ENCODE results near the gene NELL1.

The NELL1 gene

DNA sequence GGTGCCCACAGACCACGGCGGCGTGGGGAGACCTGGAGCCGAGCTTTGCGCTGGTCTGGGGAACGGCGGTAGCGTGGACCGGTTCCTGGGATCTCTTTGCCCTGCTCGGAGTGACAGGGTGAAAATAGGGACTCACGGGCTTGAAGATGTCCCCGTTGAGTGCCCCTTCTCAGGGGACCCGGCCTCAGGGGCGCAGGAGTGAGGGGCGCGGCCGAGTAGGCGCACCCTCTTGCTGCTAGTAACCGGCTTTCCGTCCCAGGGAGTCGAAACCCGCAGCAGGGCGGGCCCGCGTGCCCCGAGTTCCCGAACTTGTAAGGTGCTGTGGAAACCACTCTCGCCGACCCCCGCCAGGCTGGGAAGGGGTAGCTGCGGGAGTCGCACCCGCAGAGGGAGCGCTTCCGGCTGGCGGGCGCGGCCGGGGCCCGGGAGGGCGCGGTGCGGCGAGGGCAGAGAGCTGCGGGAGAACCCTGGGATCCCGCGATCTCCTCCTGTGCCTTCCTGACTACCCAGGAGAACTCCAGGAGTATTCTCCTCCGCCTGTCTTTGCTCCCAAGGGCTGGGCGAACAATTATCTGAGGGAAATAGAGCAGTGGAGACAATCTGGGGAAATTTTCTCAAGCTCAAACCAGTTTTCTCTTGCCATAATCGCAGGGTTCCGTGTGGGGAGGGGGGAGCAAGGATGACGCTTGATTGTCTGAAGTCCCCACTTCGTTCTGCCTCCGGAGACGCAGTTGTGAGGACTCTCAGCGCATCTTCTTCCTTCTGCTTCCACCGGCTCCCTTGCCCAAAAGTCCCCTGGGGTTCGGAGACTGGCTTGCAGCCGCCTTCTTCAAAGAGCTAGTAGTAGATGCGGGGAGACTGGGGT, 666 bp downstream of the NELL1 start:
- DNase-seq: peak; percentile 30
- peak overlapping the region; percentile 44 for H3K4me3 ChIP-seq (ENCODE audit: low read length)

DNA sequence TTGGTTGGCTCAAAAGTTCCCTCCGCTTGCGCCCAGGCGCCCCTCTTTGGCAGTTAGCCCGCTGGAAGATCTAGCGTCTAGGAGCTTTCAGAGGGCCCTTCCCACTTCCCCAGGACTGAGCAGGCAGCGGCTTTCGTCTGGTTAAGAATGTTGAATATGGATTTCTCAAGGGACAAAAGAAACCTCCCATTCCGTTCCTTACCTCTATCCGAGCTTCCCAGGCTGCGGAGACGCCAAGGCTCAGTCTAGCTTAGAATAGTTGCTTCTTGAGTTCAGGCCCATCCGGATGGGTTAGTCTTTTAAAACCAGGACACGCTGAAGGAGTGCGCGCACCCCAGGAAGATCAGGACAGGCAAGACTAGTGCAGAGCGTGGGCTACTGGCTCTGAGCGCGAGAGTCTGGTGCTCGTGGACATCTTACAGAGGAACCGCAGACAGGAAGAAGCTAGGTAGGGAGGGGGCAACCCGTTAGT, 1.6 kb downstream of the NELL1 start:
- H3K4me2 ChIP-seq (ENCODE audit: low read length): peak overlapping the region; percentile 99
- no peak overlapping the region for H3K4ac ChIP-seq (ENCODE audit: low read depth, low read length)
- H2BK5ac ChIP-seq (ENCODE audit: low read length): no peak overlapping the region
- no peaks in the 10 kb centered on the region for H3K36me3 ChIP-seq (ENCODE audit: control insufficient read depth, insufficient read depth, low read length)
- no peak overlapping the region for H3K23ac ChIP-seq (ENCODE audit: low read length)
- H3K4me1 ChIP-seq (ENCODE audit: control insufficient read depth, low read depth, low read length): peaks cover 3% of the 10 kb centered on the region
- no peak overlapping the region for H4K5ac ChIP-seq (ENCODE audit: low read length)
- H3K27ac ChIP-seq (ENCODE audit: low read depth, low read length): no peak overlapping the region
- H3K4me3 ChIP-seq (ENCODE audit: low read length): no peak overlapping the region
- no peaks in the 10 kb centered on the region for H3K79me1 ChIP-seq (ENCODE audit: low read length)
- H4K8ac ChIP-seq (ENCODE audit: low read depth, low read length): no peak overlapping the region
- H3K79me2 ChIP-seq (ENCODE audit: control insufficient read depth, insufficient read depth, low read length): no peaks in the 10 kb centered on the region
- peak; percentile 30 for DNase-seq
- no peak overlapping the region for H3K18ac ChIP-seq (ENCODE audit: low read length)
- no peak overlapping the region for H2BK15ac ChIP-seq (replicated peaks; ENCODE audit: low read depth)
- H3K9ac ChIP-seq (ENCODE audit: low read length): no peak overlapping the region
- H3K27me3 ChIP-seq (ENCODE audit: insufficient read depth, low read length, poor library complexity): peaks cover 38% of the 10 kb centered on the region
- no peak overlapping the region for H2AK5ac ChIP-seq (ENCODE audit: low read length)
- no peak overlapping the region for H3K56ac ChIP-seq (ENCODE audit: low read length)
- WGBS (ENCODE audit: extremely low coverage, insufficient coverage, low lambda C conversion rate): no CpG with 5 or more reads among the region's 21 CpGs
- H2BK120ac ChIP-seq (ENCODE audit: low read depth, low read length): no peak overlapping the region

More for the DNA sequence above, 666 bp downstream of the NELL1 start:
- no peak overlapping the region for H3K4ac ChIP-seq (ENCODE audit: low read depth, low read length)
- peaks cover 38% of the 10 kb centered on the region for H3K27me3 ChIP-seq (ENCODE audit: insufficient read depth, low read length, poor library complexity)
- H3K56ac ChIP-seq (ENCODE audit: low read length): peak overlapping the region; percentile 49
- no peak overlapping the region for H3K18ac ChIP-seq (ENCODE audit: low read length)
- no peak overlapping the region for H3K27ac ChIP-seq (ENCODE audit: low read depth, low read length)
- peak overlapping the region; percentile 51 for H3K9ac ChIP-seq (ENCODE audit: low read length)
- no peak overlapping the region for H2BK120ac ChIP-seq (ENCODE audit: low read depth, low read length)
- peak overlapping the region; percentile 99 for H3K4me2 ChIP-seq (ENCODE audit: low read length)
- H3K4me1 ChIP-seq (ENCODE audit: control insufficient read depth, low read depth, low read length): peaks cover 3% of the 10 kb centered on the region
- H4K8ac ChIP-seq (ENCODE audit: low read depth, low read length): no peak overlapping the region
- H2BK15ac ChIP-seq (replicated peaks; ENCODE audit: low read depth): no peak overlapping the region
- H3K79me1 ChIP-seq (ENCODE audit: low read length): no peaks in the 10 kb centered on the region
- no peak overlapping the region for H2AK5ac ChIP-seq (ENCODE audit: low read length)
- H3K23ac ChIP-seq (ENCODE audit: low read length): no peak overlapping the region
- no CpG with 5 or more reads among the region's 60 CpGs for whole genome bisulfite sequencing (ENCODE audit: extremely low coverage, insufficient coverage, low lambda C conversion rate)
- H2BK5ac ChIP-seq (ENCODE audit: low read length): no peak overlapping the region
- no peaks in the 10 kb centered on the region for H3K36me3 ChIP-seq (ENCODE audit: control insufficient read depth, insufficient read depth, low read length)
- H3K79me2 ChIP-seq (ENCODE audit: control insufficient read depth, insufficient read depth, low read length): no peaks in the 10 kb centered on the region
- no peak overlapping the region for H4K5ac ChIP-seq (ENCODE audit: low read length)

DNA sequence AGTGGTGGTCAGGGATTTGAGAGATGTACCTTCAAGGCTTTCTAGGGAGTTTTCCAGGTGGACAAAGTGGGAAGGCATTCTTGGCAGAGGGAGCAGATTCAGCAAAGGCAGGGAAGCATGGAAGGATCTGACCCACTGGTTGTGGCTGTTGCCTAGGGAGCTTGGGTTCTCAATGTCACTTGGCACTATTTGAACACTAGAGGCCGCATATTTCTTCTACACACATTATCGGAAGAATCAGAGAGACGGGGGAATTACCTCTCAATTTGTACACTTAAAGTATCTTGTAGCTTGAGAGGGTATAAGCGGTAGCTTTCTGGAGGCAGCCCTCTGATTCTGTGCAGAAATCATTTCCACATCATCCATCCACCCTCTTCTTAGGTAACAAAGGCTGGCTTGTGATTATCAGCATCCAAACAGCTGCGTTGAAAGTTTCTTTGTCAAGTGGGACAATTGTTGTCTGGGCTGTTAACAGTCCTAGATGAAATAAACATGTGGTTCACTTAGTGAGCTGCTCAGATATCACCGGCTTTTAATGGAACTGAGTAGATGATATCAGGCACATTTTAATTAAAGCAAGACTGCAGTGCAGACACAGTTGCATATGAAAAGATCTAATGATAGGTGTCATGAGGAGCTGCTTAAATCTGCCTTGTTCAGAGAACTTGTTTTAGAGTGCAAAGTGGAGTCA, 2.6 kb downstream of the NELL1 start:
- Histone ChIP-seq H3K79me1 (ENCODE audit: low read length) (no peaks in the 10 kb centered on the region), H2BK15ac (replicated peaks; ENCODE audit: low read depth) (no peak overlapping the region), H2AK5ac (ENCODE audit: low read length) (no peak overlapping the region), H3K79me2 (ENCODE audit: control insufficient read depth, insufficient read depth, low read length) (no peaks in the 10 kb centered on the region), H3K23ac (ENCODE audit: low read length) (no peak overlapping the region), H3K9ac (ENCODE audit: low read length) (no peak overlapping the region), H3K4me2 (ENCODE audit: low read length) (no peak overlapping the region), H4K8ac (ENCODE audit: low read depth, low read length) (no peak overlapping the region), H3K27ac (ENCODE audit: low read depth, low read length) (no peak overlapping the region), H3K4ac (ENCODE audit: low read depth, low read length) (no peak overlapping the region), H3K56ac (ENCODE audit: low read length) (no peak overlapping the region), H2BK5ac (ENCODE audit: low read length) (no peak overlapping the region), H3K27me3 (ENCODE audit: insufficient read depth, low read length, poor library complexity) (peaks cover 38% of the 10 kb centered on the region), H3K4me3 (ENCODE audit: low read length) (no peak overlapping the region), H4K5ac (ENCODE audit: low read length) (no peak overlapping the region), H2BK120ac (ENCODE audit: low read depth, low read length) (no peak overlapping the region), H3K36me3 (ENCODE audit: control insufficient read depth, insufficient read depth, low read length) (no peaks in the 10 kb centered on the region), H3K4me1 (ENCODE audit: control insufficient read depth, low read depth, low read length) (peaks cover 3% of the 10 kb centered on the region), H3K18ac (ENCODE audit: low read length) (no peak overlapping the region)
- DNase-seq: peak; percentile 42
- no CpG with 5 or more reads among the region's 6 CpGs for WGBS (ENCODE audit: extremely low coverage, insufficient coverage, low lambda C conversion rate)

- H3K4me3 ChIP-seq (ENCODE audit: low read length): no peak overlapping the region
- H3K4ac ChIP-seq (ENCODE audit: low read depth, low read length): no peak overlapping the region
- H3K27ac ChIP-seq (ENCODE audit: low read depth, low read length): no peak overlapping the region
- H3K9ac ChIP-seq (ENCODE audit: low read length): no peak overlapping the region
- no peak overlapping the region for H4K8ac ChIP-seq (ENCODE audit: low read depth, low read length)
- H3K79me1 ChIP-seq (ENCODE audit: low read length): no peaks in the 10 kb centered on the region
- no peak overlapping the region for H2BK5ac ChIP-seq (ENCODE audit: low read length)
- H3K18ac ChIP-seq (ENCODE audit: low read length): no peak overlapping the region
- no CpG with 5 or more reads among the region's 2 CpGs for WGBS (ENCODE audit: extremely low coverage, insufficient coverage, low lambda C conversion rate)
- H3K27me3 ChIP-seq (ENCODE audit: insufficient read depth, low read length, poor library complexity): peaks cover 35% of the 10 kb centered on the region
- no peak overlapping the region for H3K4me2 ChIP-seq (ENCODE audit: low read length)
- no peak overlapping the region for H3K23ac ChIP-seq (ENCODE audit: low read length)
- H2AK5ac ChIP-seq (ENCODE audit: low read length): no peak overlapping the region
- H2BK15ac ChIP-seq (replicated peaks; ENCODE audit: low read depth): no peak overlapping the region
- H3K56ac ChIP-seq (ENCODE audit: low read length): no peak overlapping the region
- H3K36me3 ChIP-seq (ENCODE audit: control insufficient read depth, insufficient read depth, low read length): no peaks in the 10 kb centered on the region
- no peaks in the 10 kb centered on the region for H3K79me2 ChIP-seq (ENCODE audit: control insufficient read depth, insufficient read depth, low read length)
- peak; percentile 63 for DNase-seq
- H2BK120ac ChIP-seq (ENCODE audit: low read depth, low read length): no peak overlapping the region
- no peak overlapping the region for H4K5ac ChIP-seq (ENCODE audit: low read length)
- H3K4me1 ChIP-seq (ENCODE audit: control insufficient read depth, low read depth, low read length): peaks cover 3% of the 10 kb centered on the region
Observed at GRCh38 chr11:20672575-20672974, 3.2 kb downstream of the NELL1 start.

DNA sequence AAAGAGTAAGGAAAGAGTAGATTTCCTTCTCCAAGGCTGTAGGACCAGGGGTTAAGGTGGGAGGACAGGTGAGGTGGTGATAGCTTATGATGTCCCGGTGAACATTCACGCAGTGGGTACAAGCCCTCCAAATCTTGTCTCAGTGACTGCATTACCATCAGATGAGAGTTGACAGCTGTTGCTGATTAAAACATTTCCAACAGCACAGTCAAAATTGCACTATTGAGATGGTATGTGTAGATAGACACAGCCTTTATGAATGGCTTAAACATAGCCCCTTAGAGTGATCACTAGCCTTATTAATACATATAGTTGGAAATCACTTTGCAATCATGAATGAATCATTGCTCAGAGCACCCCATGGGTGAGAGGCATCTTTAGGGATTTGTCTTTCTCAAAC, 7.3 kb downstream of the NELL1 start:
- no peak for DNase-seq
- no peak overlapping the region for H4K5ac ChIP-seq (ENCODE audit: low read length)
- H3K9ac ChIP-seq (ENCODE audit: low read length): no peak overlapping the region
- H3K4me2 ChIP-seq (ENCODE audit: low read length): no peak overlapping the region
- H3K36me3 ChIP-seq (ENCODE audit: control insufficient read depth, insufficient read depth, low read length): no peaks in the 10 kb centered on the region
- H3K79me2 ChIP-seq (ENCODE audit: control insufficient read depth, insufficient read depth, low read length): no peaks in the 10 kb centered on the region
- no peak overlapping the region for H2AK5ac ChIP-seq (ENCODE audit: low read length)
- H3K4ac ChIP-seq (ENCODE audit: low read depth, low read length): no peak overlapping the region
- no peak overlapping the region for H3K27ac ChIP-seq (ENCODE audit: low read depth, low read length)
- no peak overlapping the region for H2BK120ac ChIP-seq (ENCODE audit: low read depth, low read length)
- H3K4me3 ChIP-seq (ENCODE audit: low read length): no peak overlapping the region
- H3K56ac ChIP-seq (ENCODE audit: low read length): no peak overlapping the region
- H3K27me3 ChIP-seq (ENCODE audit: insufficient read depth, low read length, poor library complexity): peaks cover 1% of the 10 kb centered on the region
- no peak overlapping the region for H2BK5ac ChIP-seq (ENCODE audit: low read length)
- no peak overlapping the region for H3K23ac ChIP-seq (ENCODE audit: low read length)
- no peak overlapping the region for H2BK15ac ChIP-seq (replicated peaks; ENCODE audit: low read depth)
- H3K4me1 ChIP-seq (ENCODE audit: control insufficient read depth, low read depth, low read length): no peaks in the 10 kb centered on the region
- H3K79me1 ChIP-seq (ENCODE audit: low read length): no peaks in the 10 kb centered on the region
- WGBS (ENCODE audit: extremely low coverage, insufficient coverage, low lambda C conversion rate): no CpG with 5 or more reads among the region's 2 CpGs
- H3K18ac ChIP-seq (ENCODE audit: low read length): no peak overlapping the region
- no peak overlapping the region for H4K8ac ChIP-seq (ENCODE audit: low read depth, low read length)
